DOHH2 (cell line): ENCODE data around the gene B3GALT6.

ENCODE experiments used
- CTCF ChIP-seq: fragments of 200-600 bp; sonication (generic); IDR thresholded peaks from one replicate; pipeline ENCODE4 v1.5.1; 2014; ENCODE audit warnings: antibody characterized with exemption, mild to moderate bottlenecking, low read depth, low read length; ENCODE audit not compliant: poor library complexity, severe bottlenecking
- EZH2phosphoT487 ChIP-seq: fragments of 200-600 bp; sonication (generic); IDR thresholded peaks from 2 replicates; pipeline ENCODE4 v1.6.1; 2017; ENCODE audit warnings: borderline replicate concordance, mild to moderate bottlenecking, antibody characterized with exemption, low read length, moderate library complexity, mixed read lengths

DNA sequence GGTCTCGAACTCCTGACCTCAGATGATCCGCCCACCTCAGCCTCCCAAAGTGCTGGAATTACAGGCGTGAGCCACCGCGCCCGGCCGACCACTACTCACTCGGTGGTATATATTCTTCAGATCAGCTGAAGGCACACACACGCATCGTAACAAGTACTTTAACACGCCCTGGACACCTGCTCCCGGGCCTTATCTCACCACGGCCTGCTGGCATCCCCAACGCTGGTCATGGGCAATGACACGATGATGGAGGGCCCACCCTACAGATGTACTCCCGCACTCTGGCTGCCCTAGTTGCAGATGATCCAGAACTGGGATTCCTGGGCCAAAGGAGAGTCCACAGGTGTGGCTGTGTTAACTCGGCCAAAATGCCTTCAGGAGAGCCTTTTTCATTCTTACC lies 30.0 kb downstream of the B3GALT6 start:
- TF ChIP-seq CTCF (no peak), EZH2phosphoT487 (no peak)
